Measurements from ENCODE around the gene DNAAF8.

DNAAF8 gene

DNA sequence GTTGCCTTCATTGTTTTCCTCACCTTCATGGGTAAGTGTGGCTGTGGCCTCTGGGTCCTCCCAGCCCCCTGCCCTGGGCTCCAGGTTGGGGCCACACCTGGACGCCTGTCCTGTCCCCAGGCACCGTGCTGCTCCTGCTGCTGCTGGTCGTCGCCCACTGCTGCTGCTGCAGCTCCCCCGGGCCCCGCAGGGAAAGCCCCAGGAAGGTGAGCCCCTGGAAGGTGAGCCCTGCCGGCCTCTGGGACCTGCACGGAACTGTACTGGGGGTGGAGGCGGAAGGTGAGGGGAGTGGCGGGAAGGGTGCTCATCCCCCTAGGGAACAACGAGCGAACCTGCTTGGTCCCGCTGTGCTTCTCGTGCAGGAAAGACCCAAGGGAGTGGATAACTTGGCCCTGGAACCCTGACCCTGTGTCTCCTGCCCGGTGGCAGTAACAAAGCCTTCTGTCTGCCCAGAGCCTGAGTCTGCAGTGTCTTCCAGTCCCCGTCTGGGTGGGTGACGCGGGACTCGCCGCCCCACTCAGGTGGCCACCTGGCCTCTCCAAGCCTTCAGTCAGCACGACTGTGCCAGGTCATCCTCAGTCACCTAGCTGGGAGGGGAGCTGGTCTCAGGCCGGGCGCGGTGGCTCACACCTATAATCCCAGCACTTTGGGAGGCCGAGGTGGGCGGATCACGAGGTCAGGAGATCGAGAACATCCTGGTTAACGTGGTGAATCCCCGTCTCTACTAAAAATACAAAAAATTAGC lies 61.7 kb downstream of the DNAAF8 start:
- H3K27me3 ChIP-seq: no peaks in the 10 kb centered on the region
- H3K36me3 ChIP-seq: peaks cover 54% of the 10 kb centered on the region
- H3K4me3 ChIP-seq (ENCODE audit: low read depth in 1 of 2, low read length in 1 of 2): no peak overlapping the region
- no peak overlapping the region for H3K27ac ChIP-seq
- H3K9me3 ChIP-seq: no peaks in the 10 kb centered on the region
- H3K4me1 ChIP-seq (ENCODE audit: control insufficient read depth in 1 of 2, insufficient read depth in 1 of 2, low read depth in 1 of 2, low read length in 1 of 2): peaks cover 10 to 13% of the 10 kb centered on the region in 2 experiments
- TF ChIP-seq, protein P1, sequence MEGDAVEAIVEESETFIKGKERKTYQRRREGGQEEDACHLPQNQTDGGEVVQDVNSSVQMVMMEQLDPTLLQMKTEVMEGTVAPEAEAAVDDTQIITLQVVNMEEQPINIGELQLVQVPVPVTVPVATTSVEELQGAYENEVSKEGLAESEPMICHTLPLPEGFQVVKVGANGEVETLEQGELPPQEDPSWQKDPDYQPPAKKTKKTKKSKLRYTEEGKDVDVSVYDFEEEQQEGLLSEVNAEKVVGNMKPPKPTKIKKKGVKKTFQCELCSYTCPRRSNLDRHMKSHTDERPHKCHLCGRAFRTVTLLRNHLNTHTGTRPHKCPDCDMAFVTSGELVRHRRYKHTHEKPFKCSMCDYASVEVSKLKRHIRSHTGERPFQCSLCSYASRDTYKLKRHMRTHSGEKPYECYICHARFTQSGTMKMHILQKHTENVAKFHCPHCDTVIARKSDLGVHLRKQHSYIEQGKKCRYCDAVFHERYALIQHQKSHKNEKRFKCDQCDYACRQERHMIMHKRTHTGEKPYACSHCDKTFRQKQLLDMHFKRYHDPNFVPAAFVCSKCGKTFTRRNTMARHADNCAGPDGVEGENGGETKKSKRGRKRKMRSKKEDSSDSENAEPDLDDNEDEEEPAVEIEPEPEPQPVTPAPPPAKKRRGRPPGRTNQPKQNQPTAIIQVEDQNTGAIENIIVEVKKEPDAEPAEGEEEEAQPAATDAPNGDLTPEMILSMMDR (IDR thresholded peaks at IDR 0.05): no peak

DNA sequence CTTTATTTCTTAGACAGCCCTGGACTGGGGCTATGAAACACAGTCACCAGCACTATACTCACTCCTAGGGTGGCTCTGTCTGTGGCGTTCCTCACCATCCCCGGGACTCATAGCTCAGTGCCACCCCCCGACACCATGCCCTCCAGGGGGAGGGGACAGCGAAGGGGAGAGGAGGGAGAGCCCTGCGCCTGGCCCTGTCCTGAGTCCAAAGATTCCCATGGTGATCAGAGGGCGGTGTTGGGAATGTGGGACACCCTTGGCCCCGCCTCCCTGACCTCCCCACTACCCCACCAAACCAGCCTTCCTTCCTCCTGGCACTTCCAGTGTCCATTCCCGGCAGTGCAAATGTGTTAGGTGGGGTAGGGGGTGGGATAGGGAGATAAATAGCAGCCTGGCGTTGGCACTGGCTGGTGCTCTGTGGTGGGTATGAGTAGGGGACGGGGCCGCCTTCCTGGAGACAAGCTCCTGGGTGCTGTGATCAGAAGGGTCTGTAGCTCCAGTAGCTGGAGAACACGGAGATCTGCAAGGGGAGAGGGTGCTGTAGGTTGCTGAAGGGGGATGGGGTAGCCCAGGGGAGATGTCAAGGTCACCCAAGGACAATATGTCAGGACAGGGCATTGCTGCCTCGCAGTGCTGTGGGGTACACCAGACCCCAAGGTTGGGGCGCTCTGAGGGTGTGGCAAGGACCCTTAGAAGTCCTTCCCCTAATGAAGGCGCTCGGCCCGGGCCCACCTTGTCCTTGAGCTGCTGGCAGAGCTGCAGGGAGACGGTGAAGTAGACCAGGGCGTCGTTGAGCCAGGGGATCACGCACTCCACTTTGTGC lies 62.9 kb downstream of the DNAAF8 start:
- Histone ChIP-seq H3K36me3 (peaks cover 54% of the 10 kb centered on the region), H3K4me1 (ENCODE audit: control insufficient read depth in 1 of 2, insufficient read depth in 1 of 2, low read depth in 1 of 2, low read length in 1 of 2) (peaks cover 21 to 22% of the 10 kb centered on the region in 2 experiments), H3K27me3 (no peaks in the 10 kb centered on the region), H3K4me3 (ENCODE audit: low read depth in 1 of 2, low read length in 1 of 2) (no peak overlapping the region), H3K9me3 (no peaks in the 10 kb centered on the region), H3K27ac (no peak overlapping the region)
- TF ChIP-seq, protein P1 (IDR thresholded peaks at IDR 0.05): no peak

DNA sequence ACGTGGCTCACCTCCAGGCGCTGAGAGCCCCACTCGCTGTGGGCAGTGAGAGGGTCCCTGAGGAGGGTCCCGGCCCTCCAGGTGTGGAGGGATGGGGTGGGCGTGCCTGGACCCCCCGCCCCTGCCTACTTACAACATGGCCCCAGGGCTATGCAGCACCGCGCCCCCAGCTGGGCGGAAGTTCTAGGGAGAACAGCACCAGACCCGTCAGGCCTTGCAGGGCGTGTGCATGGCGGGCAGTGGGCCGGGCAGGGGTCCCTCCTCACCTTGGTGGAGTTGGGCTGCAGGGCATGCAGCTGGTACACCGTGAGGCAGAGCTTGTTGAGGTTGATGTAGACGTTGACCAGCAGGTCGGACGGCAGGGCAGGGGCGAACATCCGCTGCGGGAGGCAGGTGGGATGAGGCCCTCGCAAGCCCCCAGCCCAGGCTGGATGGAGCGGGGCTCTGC lies 63.5 kb downstream of the DNAAF8 start:
- Histone ChIP-seq H3K4me3 (ENCODE audit: low read depth in 1 of 2, low read length in 1 of 2) (no peak overlapping the region), H3K36me3 (peaks cover 54% of the 10 kb centered on the region), H3K27me3 (no peaks in the 10 kb centered on the region), H3K9me3 (no peaks in the 10 kb centered on the region), H3K4me1 (ENCODE audit: control insufficient read depth in 1 of 2, insufficient read depth in 1 of 2, low read depth in 1 of 2, low read length in 1 of 2) (peaks cover 21 to 22% of the 10 kb centered on the region in 2 experiments), H3K27ac (no peak overlapping the region)
- TF ChIP-seq, protein P1 (IDR thresholded peaks at IDR 0.05): no peak

DNA sequence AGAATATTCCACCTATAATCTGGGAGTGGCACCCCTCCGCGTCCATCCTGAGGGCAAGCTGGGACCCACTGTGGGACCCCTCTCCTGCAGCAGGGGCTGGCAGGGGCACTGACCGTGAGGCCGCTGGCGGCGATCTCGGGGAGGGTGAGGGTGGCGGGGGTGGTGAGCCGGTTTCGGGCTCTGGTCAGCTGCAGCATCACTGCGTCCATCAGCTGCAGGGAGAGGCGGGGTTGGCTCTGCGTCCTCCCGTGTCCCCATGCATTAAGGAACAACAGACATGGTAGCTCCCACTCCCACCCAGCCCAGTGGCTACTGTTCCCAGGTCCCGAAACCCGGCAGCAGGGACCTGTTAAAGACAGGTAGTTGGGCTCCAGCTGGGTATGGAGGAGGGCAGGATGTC lies 64.1 kb downstream of the DNAAF8 start:
- peaks cover 28% of the 10 kb centered on the region in 2 experiments for H3K4me1 ChIP-seq (ENCODE audit: control insufficient read depth in 1 of 2, insufficient read depth in 1 of 2, low read depth in 1 of 2, low read length in 1 of 2)
- H3K27ac ChIP-seq: no peak overlapping the region
- H3K36me3 ChIP-seq: peaks cover 54% of the 10 kb centered on the region
- H3K27me3 ChIP-seq: no peaks in the 10 kb centered on the region
- H3K4me3 ChIP-seq (ENCODE audit: low read depth in 1 of 2, low read length in 1 of 2): no peak overlapping the region
- TF ChIP-seq, protein P1 (IDR thresholded peaks at IDR 0.05): no peak
- H3K9me3 ChIP-seq: no peaks in the 10 kb centered on the region
